ENCODE data around the gene LRRC75A.
"Not testable (repeated sequence)": the region's sequence is repeated elsewhere in the genome, so short reads cannot be mapped to it uniquely, and the experiment has no call there.

The LRRC75A gene

DNA sequence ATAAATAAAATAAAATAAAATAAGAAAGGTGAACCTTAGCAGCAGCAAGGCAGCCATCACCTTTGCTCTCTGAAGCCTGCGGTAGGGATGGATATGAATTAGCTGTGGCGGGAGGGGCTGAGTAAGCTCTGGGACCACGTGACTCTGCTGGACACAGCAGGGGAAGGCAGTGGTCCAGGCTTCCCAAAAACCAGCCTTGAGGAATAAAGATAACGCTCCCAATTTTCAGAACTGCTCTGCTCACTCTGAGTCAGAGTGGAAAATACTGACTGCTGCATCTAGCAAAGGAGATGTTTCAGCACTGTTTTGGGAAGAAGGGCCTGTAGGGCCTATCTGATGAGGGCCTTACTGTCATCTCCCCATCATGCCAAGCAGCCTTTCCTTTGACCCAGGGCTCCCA lies 96.1 kb downstream of the LRRC75A start:
- not testable (repeated sequence) for DNase-seq

DNA sequence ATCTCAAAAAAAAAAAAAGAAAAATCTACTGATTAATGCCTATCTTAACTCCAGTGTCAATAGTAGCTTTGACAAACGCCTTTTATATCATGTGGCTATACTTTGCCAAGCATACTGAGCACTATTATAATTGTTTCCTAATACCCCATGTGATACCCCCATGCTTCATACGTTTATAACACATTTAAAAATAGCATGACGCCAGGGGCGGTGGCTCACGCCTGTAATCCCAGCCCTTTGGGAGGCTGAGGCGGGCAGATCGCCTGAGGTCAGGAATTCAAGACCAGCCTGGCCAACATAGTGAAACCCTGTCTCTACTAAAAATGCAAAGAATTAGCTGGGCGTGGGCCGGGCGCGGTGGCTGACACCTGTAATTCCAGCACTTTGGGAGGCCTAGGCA lies 99.5 kb downstream of the LRRC75A start:
- DNase-seq, result not testable (repeated sequence)
